OCI-LY7 (cell line): Measurements from ENCODE around the gene ITPKB.

Source experiments
- CTCF ChIP-seq: fragments of 200-600 bp; sonication (generic); conservative IDR thresholded peaks from 2 replicates; pipeline ENCODE4 v1.5.1; 2014; ENCODE audit warnings: mild to moderate bottlenecking, antibody characterized with exemption, low read length, moderate library complexity, mixed read lengths
- EZH2phosphoT487 ChIP-seq: fragments of 200-600 bp; sonication (generic); IDR thresholded peaks from 2 replicates; pipeline ENCODE4 v1.6.1; 2018; ENCODE audit warnings: low read depth, borderline replicate concordance, mild to moderate bottlenecking, mixed run types, antibody characterized with exemption, low read length, moderate library complexity, mixed read lengths

- TF ChIP-seq CTCF: no peak
- TF ChIP-seq EZH2phosphoT487: no peak
Observed at GRCh38 chr1:226649244-226649643, 89.8 kb downstream of the ITPKB start.
